Measurements from ENCODE around the gene VIPR2.
"Not testable (repeated sequence)": the region's sequence is repeated elsewhere in the genome, so short reads cannot be mapped to it uniquely, and the experiment has no call there.

The VIPR2 gene

GRCh38 chr7:158984007-158984406 lies 160.7 kb downstream of the VIPR2 start:
- DNase-seq (ENCODE audit: low spot score), result not testable (repeated sequence)

- DNase-seq (ENCODE audit: low spot score), result not testable (repeated sequence)
These were observed 162.6 kb downstream of the VIPR2 start for GRCh38 chr7:158982080-158982479.

GRCh38 chr7:158979635-158980351 lies 164.9 kb downstream of the VIPR2 start:
- DNase-seq (ENCODE audit: low spot score), result no peak

- DNase-seq (ENCODE audit: low spot score), result no peak
These were observed 165.6 kb downstream of the VIPR2 start for GRCh38 chr7:158979023-158979529.

Data from CD4-positive, alpha-beta T cell treated with Interleukin-15 for 4 hours (primary cell).